CD4-positive, alpha-beta T cell treated with Interleukin-10 for 1 hour (primary cell): Measurements from ENCODE around the gene JAG2.
"Not testable (repeated sequence)": the region's sequence is repeated elsewhere in the genome, so short reads cannot be mapped to it uniquely, and the experiment has no call there.

Source experiments
- DNase-seq: peaks from one replicate; pipeline ENCODE4 v3.0.0-alpha.2; 2020

Gene JAG2

DNA sequence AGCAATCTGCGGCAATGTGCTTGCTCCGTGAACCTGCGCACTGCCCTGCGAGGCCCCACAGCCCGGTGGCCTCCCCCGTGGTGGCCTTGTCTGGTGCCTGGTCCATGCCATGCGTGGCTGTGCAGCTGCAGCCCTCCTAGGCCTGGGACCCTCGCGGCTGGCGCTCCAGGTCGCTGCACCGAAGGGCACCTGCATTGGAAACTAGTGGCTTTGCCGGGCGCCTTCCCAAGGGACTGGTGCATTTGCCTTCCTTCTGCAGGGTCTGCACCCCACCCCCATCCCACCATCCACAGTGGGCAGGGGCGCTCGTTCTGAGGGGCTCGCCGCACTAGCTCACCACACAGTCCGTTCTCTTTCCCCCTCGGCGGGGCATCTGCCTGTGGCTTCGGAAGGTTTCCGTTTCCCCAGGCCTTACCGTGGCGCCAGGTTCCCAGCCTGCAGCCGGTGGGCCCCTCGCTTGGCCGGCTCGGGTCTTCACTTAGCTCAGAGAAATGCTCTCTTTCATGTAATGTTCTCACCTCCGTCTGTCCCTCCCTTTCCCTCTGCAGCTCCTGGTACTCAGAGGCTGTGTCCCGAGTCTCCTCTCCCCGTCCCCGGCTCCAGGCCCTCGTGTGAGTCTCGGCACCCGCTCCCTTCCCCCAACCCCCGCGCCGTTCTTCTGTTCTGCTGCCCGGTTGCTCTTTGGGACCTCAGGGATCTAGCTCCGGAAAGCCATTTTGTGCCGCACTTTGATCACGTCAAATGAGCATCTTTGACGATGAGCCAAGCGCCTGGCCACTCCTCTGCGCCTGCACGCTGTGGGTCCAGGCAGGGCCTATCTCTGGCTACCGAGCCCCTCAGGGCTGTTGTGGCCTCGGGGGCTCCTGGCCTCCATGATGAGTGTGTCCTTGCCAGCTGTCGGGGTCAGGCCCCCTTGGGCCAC lies 31.9 kb downstream of the JAG2 start:
- no peak for DNase-seq

DNA sequence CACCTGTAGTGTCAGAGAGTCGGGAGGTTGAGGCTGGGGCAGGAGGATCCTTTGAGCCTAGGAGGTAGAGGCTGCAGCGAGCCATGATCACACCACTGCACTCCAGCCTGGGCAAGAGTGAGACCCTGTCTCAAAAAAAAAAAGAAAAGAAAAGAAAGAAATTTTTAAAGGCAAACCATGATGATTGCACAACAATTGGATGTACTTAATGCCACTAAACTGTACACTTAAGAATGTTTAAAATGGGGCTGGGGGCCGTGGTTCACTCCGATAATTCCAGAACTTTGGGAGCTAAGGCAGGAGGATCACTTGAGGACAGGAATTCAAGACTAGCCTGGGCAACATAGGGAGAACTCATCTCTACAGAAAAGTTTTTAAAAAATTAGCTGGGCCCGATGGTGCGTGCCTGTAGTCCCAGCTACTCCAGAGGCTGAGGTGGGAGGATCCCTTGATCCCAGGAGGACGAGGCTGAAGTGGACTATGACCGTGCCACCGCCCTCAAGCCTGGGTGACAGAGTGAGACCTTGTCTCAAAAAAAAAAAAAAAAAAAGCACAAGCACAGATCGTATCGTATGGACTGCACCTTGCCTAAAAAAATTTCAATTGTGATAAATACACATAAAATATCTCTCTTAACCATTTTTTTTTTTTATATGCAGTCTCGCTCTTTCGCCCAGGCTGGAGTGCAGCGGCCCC lies 32.7 kb downstream of the JAG2 start:
- no peak for DNase-seq

DNA sequence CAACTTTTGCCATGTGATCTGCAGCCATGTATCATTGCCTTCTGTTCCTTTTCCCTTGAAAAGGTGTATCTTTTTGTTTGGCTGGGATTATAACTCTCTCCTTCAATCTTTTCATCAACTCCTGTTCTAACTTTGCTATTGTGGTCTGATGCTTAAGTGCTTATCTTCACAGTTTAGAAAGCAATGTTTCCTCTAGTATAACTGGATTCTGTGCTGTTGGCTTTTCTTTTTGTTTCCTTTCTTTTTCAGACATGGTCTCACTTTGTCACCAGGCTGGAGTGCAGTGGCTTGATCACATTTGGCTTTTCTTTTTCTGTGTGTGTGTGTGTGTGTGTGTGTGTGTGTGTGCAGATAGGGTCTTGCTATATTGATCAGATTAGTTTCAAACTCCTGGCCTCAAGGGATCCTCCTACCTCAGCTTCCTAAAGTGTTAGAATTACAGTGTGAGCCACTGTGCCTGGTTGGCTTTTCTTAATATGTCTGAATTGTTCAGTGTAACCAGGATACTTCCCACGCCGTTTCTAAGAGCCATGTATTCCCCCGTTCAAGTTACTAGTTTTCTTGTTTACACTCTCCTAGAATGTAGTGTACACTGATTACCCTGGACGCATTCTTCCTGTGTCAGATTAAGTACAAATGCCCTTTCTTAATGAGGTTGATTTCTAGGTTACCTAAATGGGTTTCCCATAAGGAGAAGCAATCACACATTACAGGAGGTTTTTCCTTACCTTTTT lies 35.5 kb downstream of the JAG2 start:
- no peak for DNase-seq

DNA sequence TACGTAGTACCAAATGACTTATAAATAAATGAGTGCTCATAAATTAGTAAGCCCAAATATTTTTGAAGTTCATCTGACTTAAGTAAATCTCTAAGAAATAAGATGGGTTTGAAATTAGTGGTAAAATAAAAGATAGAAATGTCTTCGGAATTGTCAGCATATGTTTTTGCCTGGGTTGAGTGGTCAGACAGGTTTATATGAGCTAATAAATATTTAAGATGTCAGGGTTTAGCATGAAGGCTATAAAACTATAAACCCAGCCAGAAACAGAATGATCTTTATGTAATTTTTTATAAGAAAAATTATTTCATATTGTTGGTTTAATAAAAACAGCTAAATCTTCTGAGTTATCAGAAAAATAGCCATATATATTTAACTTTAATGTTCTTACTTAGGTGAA lies 37.3 kb downstream of the JAG2 start:
- DNase-seq = no peak

DNA sequence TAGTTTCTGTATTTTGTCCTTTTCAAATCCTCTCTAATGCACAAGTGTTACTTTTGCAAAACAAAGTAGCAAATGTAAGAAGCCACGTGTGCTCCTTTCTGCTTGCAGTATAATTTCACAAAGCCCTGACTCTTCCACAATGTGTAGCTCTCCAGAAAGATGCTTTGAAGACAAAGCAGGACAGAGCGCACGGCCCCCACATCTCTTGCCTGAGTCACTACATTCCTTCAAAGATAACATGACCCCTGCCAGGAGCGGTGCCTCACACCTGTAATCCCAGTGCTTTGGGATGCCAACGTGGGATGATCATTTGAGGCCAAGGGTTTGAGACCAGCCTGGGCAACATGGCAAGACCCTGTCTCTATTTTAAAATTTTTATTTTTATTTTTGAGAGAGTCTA lies 40.5 kb downstream of the JAG2 start:
- no peak for DNase-seq

DNA sequence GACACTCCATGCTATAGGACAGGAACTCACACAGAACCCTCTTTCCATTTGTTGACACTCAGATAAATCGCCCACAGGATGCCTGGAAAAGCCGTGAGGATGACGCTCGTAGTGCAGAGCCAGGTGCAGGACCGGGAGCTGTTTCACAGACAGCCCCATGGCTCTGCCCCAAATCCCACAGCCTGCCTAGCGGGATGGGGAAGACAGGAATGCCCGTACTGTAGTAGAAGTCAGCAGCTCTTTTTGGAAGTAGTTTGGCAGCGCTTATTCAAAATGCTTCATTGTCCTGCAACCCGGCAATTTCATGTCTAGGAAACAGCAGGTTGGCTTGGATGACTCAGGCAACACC lies 41.6 kb downstream of the JAG2 start:
- DNase-seq = no peak

DNA sequence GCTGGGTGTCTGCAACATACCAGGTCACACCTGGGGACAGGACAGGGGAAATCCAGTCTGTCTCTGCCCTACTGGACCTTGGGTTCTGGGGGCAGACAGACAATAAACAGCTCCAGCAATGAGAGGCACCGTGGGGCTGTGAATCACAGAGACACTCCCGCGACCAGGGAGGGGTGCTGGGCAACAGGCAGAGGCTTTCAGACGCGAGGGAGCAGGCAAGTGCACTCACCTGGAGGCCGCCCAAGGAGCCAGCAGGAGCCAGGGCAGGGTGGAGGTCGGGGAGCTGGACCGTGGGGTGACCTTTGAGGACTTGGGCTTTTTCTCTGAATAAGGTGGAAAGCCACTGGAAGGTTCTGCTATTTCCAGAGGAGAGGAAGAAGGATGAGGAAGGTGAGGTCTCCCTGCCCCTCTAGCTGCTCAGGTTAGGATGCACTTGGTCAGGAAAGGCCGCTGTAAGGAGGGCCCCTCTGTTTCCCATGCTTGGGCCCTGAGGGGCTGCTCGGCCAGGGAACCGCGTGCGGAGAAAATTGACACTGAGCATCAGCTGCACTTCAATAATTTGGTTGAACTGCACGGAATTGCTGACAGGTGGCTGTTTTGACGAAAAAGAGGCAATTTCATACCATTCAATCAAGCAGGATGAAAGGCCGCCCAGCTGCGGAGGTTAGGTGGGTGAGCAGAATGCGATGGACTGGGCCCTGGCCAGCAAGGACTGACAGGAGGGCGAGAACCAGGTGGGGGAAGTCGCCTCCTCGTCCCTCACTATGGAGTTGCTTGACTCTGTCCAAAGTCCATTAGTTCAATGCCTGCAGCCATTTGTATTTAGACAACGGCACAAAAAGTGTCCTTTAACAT lies 42.2 kb downstream of the JAG2 start:
- DNase-seq = no peak

DNA sequence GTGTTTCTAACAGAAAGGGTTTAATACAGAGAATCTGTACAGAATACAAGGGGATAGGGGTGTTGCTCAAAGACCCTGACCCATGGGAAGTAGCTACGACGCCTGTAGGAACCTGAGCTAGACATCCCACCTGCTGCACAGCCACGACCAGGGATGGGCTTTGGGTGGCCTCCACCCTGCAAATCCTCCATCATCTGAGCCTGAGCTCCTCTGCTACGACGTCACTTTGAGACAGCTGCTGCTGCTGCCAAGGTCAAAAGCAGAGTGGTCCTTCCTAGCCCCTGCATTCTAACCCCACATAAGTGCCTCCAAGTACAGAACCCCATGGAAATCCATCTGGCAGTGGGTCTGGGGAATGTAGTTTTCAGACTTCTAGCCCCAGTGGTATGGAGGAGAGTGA lies 43.8 kb downstream of the JAG2 start:
- DNase-seq = no peak

DNA sequence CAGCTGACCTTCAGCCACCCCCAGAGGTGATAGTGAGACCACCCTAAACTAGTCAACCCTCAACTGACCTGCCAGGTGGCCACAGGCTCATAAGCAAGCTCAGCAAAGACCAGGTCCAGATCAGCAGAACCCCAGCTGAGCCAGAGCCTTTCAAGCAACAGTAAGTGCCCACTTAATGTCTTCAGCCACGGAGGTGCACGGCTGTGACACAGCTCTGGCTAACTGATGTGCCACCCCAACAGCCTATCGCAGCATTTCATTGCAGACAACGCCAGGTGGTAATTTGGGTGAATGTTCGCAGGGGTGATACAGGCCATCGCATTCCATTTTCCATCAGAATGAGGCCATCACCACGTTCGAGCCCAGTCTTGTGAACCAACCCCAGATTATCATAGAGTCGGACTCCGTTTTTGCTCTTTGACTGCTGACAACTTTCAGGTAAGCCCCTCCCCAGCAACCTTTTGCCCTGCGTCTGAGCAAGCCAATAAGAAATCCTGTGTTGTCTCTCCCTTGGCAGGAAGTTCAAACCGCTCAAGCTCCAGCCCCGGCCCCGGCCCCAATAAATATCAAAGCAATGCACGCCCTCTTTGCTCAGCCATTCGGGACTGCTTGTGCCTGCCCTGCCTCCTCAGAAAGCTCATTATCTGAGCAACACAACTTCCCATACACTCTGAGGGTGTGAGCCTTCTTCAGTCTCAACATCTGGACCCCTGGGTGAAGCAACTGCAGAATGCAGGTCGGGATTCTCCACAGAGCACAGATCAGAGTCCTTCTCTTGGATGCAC lies 44.4 kb downstream of the JAG2 start:
- DNase-seq = no peak

DNA sequence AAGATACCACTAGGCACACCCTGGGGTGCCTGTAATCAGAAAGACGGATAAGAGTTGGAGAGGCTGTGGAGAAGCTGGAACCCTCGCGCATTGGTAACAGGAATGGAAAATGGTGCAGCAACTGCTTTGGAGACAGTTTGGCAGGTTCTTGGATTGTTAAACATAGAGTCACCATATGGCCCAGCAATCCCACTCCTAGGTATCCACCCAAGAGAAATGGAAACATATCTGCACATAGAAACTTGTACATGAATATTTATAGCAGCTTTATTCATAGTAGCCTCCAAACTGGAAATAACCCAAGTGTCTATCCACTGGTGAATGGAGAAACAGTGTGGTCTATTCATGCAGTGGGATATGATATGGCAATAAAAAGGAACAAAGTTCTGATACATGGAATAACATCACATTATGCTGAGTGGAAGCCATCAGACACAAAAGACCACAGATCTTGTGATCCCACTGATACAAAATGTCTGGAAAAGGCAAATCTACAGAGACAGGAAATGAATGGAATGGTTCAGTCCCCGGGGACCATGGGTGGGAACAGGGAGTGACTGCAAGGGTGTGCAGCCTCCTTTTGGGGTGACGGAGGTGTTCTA lies 45.4 kb downstream of the JAG2 start:
- DNase-seq = no peak

DNA sequence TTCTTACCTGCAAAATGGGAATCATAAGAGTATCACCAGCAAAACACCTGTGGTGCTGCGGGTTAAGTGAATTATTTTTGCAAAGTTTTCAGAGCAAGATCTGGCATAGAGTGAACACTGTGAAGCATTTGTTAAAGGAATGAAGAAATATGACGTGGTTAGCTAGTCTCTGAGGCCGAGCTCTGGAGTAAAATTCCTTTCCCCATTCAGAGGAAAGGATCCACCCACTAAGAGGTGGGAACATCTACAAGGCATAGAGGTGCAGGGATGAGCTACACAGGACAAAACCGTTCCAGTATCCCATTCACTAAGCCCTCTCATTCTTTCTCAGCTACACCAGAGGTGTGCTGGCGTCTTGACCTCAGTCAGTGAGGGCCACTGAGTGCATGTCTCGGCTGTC lies 48.5 kb downstream of the JAG2 start:
- DNase-seq = no peak

DNA sequence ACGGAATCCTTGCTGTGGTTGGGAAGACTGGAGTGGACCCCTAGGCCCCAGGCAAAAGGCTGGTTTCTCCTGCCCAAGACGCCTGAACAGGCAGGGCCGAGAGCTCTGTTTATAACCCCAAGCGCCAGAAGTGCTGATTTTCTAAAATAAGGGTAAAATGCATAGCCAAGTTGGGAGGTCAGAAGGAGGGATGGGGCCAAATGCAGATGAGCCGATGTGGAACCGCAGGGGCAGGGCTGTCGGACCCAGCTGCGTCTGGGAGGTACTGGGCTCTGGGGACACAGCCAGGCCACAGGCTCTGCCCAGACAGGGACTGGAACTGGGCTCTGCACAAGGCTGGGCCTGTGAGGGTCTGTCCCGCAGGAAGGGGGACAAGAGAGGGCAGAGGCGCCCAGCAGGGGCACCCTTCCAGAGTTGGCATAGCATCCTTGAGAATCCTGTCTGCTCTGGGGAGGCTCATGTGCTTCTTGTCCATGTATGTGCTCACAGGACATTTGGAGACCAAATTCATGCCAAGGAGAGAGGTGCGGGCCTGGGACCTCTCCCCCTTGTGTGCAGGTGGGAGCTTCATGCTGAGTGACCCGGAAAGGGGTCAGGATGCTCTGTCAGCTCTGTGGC lies 49.1 kb downstream of the JAG2 start:
- DNase-seq = no peak

DNA sequence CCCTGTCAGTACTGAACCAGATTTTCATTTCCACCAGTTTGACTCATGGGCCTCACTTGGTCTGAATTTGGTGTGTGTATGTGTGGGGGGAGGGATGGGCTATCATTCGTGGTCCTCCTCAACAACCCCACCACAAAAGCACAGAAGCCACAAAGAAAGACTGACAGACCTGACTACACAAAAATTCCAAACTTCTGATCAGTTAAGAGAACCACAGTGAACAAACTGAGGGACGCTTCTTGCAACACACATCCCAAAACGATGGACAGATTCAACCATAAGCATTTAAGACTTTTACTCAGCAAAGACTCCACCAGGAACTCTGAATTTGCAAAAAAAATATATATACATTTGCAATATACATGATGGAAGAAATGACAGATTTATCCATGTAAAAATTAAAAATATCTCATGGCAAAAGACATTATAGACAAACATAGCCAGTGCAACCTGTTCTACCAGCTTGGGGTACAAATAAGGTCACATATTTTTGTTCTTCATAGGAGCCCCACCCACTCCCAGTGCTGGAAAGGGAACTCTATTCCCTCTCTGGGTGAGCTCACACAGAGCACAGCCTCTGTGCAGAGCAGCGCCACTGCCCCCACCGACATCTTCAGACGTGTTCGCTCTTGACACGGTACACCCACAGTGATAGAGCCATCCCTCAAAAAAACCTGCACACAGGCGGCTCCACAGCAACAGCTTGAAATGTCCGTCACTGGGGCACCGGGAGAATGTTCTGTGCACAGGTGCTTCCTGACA lies 49.7 kb downstream of the JAG2 start:
- DNase-seq = no peak

DNA sequence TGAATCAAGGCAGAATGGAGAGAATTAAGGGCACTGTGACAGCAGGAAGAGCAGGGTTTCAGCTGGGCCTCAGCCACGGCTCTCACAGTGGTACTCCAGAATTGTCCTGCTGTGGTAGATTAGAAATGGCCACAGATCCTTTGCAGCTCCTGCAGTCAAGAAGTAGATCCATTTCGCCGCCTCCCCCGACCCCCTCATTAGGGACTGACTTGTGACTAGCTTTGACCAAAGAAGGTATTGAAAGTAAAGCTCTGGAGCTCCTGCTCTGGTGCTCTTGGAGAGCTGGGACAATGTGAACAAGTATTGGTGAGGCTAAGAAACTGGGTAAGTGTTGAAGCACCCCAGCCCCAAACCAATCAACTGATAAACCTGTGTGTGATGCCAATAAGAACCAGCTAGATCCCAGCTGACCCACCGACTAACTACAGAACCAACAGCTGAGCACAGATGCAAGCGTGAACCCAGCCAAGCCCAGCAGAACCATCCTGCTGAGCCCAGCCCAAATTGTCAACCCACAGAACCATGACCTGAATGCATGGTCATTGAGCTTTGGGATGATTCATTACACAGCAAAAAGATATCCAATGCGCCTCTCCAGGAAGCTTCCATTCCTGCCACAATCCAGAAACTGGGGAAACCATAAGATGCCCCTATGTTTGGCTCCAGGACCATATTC lies 50.7 kb downstream of the JAG2 start:
- no peak for DNase-seq

DNA sequence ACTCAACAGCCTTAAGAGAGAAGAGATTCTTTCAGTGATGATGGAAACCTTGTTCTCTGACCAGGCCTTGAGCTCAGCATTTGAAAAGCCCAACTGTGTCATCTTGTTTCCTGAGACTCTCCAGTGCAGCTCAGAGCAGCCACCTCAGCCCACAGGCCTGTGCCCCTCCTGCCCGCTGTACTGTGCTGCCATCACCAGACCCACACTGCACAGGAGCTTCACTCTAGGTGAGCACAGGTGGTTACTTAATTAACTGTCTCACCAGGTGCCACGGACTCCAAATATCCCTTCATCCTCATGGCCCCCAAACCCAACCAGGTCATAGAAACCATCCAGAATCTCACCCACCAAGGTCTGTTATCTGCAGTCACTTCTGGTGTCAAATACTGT lies 51.3 kb downstream of the JAG2 start:
- DNase-seq = no peak

DNA sequence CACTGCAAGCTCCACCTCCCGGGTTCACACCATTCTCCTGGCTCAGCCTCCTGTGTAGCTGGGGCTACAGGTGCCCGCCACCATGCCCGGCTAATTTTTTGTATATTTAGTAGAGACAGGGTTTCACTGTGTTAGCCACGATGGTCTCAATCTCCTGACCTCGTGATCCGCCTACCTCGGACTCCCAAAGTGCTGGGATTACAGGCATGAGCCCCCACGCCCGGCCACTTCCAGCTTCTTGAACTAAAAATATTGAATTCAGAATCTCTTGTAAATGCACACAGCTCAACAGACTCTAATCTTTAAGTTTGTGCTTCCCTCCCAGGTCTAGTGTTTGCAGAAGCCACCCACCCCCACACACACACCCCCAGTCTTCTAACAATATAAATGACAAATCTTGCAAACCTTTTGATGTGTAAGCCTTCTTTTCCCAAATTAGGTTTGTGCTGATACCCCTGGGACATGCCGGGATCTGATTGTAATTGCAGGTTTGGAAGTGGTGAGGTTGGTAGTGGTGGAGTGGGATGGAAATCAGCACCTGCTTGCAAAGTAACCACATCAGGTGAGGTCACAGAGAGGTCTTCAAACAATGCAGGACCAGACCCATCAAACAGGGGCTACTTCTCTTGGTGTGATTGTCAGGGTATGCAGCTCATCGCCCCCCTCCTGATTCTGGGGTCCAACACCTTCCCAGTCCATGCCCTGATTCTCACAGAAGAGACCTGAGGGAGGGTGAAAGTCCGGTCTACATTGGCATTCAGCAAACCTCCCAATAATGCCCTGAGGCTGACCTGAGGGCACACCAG lies 51.9 kb downstream of the JAG2 start:
- DNase-seq = no peak

DNA sequence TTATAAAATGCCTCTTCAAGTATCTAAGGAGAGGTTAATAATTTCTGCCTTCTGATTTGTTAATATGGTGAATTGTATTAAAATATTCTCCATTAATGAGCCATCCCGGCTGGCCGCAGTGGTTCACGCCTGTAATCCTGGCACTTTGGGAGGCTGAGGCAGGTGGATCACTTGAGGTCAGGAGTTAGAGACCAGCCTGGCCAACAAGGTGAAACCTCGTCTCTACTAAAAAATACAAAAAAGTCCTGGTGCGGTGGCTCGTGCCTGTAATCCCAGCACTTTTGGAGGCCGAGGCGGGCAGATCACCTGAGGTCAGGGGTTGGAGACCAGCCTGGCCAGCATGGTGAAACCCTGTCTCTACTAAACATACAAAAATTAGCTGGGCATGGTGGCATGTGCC lies 59.3 kb downstream of the JAG2 start:
- not testable (repeated sequence) for DNase-seq

DNA sequence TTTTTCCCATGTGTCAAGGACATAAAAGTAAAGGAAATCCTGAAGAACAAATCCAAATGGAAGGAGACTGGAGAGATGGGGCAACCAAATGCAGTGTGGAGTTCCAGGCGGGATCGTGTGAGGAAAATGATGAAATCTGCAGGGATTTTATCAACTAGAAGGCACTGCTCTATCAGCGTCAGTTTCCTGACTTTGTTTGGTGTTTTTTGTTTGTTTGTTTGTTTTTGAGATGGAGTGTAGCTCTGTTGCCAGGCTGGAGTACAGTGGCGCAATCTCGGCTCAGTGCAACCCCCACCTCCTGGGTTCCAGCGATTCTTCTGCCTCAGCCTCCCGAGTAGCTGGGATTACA lies 60.1 kb downstream of the JAG2 start:
- DNase-seq = no peak
